HG03025 (cell line): ENCODE data around the gene PTGFRN.

Experiments used
- ATAC-seq: cut with Tn5 transposase; IDR thresholded peaks from one replicate; pipeline ENCODE4 v1.9.1; 2021; ENCODE audit warnings: mild to moderate bottlenecking, moderate library complexity; ENCODE audit not compliant: unreplicated experiment, low FRiP score

Gene PTGFRN

GRCh38 chr1:116886291-116886878 lies 23.3 kb upstream of the PTGFRN start:
- ATAC-seq: no peak

DNA sequence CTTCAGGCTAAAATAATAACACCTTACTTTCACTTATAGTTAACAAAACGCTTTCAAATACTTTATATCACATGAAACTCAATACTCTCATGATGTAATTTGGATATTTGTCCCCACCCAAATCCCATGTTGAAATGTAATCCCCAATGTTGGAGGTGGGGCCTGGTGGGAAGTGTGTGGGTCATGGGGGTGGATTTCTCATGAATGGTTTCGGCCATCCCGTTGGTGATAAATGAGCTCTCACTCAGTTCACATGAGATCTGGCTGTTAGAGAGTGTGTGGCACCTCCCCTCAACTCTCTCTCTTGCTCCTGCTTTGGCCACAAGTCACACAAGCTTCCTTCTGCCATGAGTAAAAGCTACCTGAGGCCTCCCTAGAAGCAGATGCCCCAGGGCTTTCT lies 22.5 kb upstream of the PTGFRN start:
- no peak for ATAC-seq

DNA sequence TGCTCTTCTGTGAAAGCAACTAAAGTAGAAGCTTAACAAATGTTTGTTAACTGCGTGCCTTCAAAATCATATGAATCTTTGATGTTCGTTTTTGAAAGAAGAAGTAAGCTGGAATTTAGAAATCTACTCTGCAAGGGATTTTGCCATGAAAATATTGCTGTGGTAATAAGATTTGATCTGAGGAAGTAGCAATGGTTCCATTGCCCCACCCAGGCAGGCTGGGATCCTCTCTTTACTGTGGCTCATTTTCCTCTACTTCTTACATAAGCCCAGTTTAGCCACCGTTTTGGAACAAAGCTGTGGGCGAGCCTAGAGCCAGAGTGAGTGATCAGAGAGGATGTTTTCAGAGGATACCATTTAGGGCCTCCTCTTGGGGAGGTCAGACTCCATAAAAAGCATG lies 20.3 kb upstream of the PTGFRN start:
- no peak for ATAC-seq

DNA sequence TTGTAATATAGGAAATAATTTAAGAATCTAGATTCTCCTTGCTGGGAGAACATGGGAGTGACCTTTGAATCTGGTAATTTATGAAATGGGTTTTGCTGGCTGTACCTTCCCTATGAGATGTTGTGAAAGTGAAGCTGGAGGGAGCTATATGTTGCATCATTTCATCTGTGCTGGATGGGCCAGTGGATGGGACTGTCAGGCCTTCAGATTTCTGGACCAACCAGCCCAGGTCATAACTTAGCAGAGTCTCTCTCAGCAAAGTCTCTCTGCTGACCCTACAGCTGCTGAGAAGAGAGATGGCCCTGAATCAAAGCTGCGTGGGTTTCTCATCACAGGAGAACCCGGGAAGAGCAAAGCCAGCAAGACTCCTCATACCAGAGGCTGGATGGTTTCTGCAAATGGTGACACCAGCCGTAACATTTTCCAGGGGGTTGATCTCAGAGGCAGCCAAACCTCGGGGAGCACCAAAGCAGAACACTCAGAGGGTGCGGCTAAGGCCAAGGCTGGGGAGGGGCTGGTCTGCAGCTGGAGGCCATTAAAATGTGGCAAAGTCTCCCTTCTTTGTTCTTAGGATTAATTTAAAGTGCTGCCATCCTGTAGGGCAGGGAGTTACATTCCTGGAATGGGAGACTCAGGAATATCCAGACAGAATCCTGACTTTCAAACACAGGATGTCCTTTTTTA lies 18.2 kb upstream of the PTGFRN start:
- no peak for ATAC-seq

GRCh38 chr1:116895073-116895472 lies 14.6 kb upstream of the PTGFRN start:
- ATAC-seq: no peak

GRCh38 chr1:116899529-116899928 lies 10.2 kb upstream of the PTGFRN start:
- no peak for ATAC-seq

DNA sequence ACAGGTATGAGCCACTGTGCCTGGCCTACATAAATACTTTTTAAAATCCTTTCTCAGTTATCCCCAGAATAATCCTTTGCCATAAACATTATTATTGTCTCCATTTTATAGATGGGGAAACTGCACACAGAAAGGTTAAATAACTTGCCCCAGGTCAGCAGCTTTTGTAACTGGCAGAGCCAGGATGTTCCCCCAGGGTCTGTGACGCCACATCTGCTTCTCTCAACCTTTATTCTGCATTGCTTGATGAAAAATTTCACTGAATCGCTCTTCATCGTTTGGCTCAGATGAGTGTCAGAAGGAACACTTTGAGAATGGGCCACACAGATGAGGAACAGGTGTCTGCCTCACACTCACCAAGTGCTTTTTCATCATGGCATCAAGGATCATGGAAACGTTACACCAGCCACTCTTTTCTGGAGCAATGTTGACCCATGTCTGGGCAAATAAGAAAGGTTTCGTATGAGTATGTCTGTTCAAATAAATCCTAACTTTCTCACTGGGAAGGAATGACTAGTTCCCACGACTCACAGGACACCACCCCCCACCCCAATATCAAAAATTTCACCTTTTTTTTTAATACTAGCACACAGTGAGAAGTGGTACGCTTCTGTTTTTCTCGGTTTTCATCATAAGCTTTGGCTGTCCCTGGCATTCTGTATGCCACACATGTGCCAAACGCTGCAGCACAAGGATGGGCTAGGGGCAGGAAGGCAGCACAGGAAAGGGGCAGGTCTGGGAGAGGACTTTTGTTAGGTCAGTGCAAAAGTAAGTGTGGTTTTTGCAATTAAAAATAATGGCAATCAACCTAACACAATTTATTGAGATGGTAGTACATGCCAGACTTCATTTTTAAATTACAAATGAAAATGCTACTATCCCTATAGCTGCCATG lies 9.0 kb upstream of the PTGFRN start:
- no peak for ATAC-seq

- ATAC-seq: no peak
Measured at GRCh38 chr1:116902027-116902426, 7.7 kb upstream of the PTGFRN start.

GRCh38 chr1:116902723-116903383 lies 6.9 kb upstream of the PTGFRN start:
- no peak for ATAC-seq

- ATAC-seq: no peak
Measured at GRCh38 chr1:116904791-116905320, 4.9 kb upstream of the PTGFRN start.

GRCh38 chr1:116906812-116907211 lies 2.9 kb upstream of the PTGFRN start:
- no peak for ATAC-seq

DNA sequence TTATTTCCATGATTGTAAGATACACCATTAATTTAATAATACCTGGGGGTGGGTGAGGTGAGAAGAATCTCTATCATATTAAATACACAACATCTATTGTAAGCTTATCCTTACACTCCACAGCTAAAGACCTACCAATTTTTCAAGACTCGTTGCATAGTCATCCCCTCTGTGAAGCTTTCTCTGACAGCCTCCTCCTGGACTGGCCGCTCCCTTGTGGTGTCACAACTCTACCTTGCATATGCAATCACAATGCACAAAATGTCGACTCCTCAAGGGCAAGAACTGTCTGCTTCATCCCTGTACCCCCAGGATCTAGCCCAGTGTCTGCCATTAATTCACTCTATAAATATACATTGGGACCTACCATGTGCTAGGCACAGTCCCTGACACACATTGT lies 2.4 kb upstream of the PTGFRN start:
- no peak for ATAC-seq

- ATAC-seq: no peak
Measured at GRCh38 chr1:116908266-116908665, 1.4 kb upstream of the PTGFRN start.

- ATAC-seq: no peak
Measured at GRCh38 chr1:116908820-116909511, 750 bp upstream of the PTGFRN start.

DNA sequence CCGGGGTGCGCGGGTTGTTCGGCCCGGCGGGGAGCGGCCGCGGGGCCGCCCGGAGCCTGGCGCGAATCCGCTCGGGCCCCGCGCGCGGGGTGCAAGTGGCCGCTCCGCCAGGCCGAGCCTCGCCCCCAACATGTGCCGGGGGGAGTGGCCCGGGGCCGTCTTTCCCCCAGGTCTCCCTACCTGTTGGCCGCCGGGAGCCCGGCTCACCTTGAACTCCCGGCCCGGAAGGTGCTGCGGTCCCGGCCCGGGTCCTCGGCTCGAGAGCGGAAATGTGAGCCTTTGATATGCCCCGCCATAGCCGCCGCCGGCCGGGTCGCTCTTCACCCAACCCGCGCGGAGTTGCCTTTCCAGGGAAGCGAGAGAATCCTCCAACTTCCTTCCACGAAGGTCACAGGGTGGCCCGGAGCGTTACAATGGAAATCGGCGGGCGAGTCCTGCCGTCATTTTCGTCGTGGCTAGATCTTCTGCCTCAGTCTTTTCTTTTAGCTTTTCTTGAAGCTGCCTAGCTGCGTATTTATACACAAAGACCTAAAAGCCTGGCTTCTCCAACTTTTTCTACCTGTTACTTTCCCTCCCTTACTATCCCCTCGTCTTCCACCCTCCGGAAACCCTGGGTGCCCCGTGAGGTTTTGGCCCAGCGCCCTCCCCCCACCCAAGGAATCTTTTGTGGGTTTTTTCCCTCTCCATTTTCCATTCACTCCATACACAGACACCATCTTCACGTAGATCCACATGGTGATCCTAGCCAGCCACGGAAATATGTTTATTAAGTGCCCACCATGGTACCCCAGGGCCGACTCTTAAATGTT lies 867 bp downstream of the PTGFRN start:
- ATAC-seq: no peak

GRCh38 chr1:116911188-116911553 lies 1.5 kb downstream of the PTGFRN start:
- no peak for ATAC-seq

GRCh38 chr1:116911779-116912469 lies 2.2 kb downstream of the PTGFRN start:
- no peak for ATAC-seq

- ATAC-seq: no peak
Measured at GRCh38 chr1:116912846-116913245, 3.1 kb downstream of the PTGFRN start.

DNA sequence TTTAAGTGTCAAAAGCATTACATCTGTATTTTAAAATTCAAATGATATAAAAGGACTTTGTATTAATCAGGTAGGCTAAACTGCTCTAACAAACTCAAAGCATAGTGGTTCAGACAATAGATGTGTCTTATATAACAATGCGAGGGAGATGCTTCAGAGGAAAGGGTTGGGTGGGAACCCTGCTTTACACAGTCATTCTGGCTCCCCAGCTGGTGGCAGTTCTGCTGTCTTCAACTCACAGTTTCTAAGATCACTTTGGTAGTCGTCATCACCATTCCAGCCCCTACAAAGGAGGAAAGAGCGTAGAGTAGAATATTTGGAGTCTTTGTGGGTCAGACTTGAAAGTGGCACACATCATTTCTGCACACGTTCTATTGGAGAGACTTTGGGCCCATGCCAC lies 4.2 kb downstream of the PTGFRN start:
- no peak for ATAC-seq
